NCI-H1417 (cell line): ENCODE measurements around the gene C6.
A peak's percentile ranks its signal among the peaks of the same experiment; 100 is the strongest.
"Not testable (repeated sequence)": the region's sequence is repeated elsewhere in the genome, so short reads cannot be mapped to it uniquely, and the experiment has no call there.

Experiments
- DNase-seq, 3 experiments: peaks; one replicate each; lab custom pipeline; 2025; lab: John Stamatoyannopoulos, UW

C6 gene

DNA sequence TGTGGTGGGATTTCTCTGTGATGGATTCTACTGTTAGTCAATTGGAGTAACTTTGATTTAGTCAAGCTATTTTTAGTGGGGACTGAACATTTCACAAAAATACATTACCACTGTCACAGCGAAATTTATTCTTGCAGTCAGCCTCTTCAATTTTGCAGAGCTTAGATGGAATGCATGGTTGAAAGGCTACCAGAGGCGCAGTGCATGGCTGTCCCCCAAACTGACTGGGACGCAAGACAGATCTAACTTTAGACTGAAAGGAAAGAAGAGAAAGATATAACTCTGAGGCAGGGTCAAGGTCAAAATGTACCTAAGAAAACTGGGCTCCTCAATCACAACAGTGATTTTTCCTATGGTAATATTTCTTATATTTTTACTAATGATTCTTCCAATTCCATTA, 13.7 kb downstream of the C6 start:
- no peak for DNase-seq

DNA sequence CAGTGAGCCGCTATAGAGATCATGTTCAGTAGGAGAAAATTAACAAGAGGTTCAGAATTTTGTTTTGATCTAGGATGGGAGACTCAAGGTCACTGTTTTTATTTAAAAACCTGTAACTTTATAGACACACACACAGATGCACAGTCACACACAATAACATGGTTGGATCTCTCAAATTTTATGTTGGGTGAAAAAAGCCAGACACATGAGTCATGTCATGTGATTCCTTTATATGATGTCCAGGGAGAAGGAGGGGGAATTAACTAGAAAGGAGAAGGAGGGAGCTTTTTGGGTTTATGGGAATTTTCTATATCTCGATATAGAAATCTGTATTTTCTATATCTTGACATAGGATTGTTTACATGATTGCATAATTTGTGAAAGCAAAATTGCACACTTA, 17.1 kb downstream of the C6 start:
- DNase-seq: no peak

DNA sequence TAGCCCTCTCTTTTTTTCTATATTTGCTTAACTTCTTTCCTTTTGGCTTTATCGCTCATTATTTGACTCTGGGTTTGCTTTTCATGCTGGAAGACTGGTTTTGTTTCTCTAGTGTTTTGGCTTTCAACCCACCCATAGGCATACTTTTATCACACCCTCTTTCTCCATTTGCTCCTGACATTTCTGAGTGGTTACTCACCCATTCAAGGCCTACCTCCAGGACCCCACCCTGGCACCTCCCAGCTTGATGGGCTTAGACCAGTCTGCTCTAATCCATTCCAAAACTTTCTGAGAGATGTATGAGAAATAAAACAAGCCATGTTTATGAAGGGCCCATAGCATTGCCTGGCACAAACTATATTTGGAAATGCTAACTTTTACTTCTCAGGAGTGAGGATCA, 18.1 kb downstream of the C6 start:
- no peak for DNase-seq

DNA sequence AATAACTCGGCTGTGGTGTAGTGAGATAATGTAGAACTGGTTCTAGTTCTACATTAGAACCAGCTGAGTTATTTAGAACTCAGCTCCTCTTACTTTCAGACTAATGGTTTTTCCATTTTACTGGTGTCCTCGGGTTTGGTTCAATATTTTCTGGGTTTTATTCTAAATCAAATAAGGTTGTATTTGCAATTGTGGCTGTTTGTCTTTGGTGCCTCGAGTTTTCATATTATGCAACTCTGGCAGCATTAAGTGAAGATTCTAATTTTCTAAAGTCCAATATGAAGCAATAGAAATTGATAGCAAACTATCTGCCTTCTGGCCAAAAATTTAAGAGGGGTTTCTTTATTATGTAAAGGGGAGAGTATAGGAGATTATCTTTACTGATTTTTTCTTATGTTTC, 19.0 kb downstream of the C6 start:
- DNase-seq: no peak

DNA sequence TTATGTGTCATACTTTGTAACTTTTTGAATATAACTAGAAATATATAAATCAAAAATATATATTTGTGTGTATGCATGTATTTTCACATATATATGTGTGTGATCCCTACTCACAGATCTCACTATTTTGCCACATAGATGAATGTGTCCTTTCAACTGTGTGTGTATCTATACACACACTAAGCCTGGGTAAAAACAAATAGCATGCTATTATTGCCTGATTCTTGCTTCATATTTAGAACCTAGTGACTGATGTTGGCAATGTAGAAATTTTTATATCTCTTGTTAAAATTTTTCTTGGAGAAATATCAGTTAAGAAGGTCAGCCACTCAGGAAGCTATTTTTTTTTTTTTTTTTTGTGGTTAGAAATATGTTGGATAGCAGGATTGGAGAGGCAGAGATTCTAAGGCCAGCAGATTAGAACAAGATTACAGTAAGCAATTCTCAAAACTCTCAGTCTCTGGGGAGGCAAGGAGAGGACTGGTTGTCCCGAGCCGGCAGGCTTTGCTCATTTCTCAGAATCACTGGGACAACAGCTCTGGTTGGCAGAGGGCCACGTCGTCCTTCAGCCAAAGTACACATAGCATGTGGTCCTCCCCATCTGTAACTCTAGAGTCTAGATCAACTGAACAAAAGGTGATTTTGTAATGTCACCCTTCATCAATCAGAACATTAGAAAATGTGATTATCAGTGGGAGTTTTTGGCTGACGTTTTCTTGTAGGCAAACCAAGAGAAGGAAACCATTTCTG, 19.7 kb downstream of the C6 start:
- peak in 1 of 3 experiments; percentile 29 for DNase-seq

DNA sequence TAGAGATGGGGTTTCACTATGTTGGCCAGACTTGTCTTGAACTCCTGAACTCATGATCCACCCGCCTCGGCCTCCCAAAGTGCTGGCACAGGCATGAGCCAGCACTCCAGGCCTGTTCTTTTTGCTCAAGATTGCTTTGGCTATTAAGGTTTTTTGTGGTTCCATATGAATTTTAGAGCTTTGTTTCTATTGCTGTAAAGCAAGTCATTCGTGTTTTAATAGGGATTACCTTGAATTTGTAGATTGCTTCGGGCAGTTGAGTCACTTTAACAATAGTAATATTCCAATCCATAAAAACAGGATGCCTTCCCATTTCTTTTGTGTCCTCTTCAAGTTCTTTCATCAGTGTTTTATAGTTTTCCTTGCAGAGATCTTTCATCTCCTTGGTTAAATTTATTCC, 22.1 kb downstream of the C6 start:
- DNase-seq: no peak

DNA sequence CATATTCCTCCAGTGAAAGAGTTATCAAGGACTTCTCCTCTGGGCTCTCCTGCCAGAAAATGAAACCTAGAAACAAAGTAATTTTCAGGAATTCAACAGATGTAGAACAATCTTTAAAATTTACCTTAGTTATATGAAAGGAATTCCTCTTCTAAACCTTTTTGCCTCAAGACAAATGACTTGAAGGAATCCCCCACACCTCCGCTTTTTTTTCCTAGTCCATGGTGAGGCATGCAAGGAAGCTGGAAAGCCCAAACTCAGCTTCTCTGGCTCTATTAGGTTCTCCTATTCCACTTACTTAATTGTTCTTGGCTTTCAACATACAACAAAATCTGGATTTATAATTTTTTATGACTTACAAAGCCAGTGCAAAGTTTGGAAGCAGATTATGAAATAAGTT, 27.2 kb downstream of the C6 start:
- no peak for DNase-seq

DNA sequence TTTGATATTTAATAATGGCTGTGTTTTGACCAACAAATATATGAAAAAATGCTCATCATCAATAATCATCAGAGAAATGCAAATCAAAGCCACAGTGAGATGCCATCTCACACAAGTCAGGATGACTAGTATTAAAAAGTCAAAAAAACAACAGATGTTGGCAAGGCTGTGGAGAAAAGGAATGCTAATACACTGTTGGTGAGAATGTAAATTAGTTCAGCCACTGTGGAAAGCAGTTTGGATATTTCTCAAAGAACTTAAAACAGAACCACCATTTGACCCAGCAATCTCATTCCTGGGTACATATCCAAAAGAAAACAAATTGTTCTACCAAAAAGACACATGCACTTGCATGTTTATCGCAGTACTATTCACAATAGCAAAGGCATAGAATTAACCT, 30.0 kb downstream of the C6 start:
- not testable (repeated sequence) for DNase-seq

DNA sequence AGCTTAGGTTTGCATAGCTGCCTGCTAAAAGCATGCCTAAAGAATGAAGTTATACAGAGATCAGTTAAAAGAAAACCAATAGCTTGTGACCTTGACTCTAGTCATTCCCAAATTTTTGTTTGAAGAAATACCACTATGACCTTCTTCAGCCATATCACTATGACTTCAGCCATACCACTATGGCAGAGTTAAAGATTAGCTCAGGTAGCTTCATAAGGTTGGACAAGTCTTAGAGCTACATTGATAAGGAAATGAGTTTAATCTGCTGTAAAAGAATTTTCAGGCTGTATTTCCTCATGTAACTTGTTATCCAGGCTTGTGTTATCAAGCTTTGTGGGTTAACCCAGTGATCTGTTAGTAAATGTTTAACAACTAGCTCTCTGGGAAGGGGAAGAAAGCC, 30.7 kb downstream of the C6 start:
- DNase-seq: no peak

DNA sequence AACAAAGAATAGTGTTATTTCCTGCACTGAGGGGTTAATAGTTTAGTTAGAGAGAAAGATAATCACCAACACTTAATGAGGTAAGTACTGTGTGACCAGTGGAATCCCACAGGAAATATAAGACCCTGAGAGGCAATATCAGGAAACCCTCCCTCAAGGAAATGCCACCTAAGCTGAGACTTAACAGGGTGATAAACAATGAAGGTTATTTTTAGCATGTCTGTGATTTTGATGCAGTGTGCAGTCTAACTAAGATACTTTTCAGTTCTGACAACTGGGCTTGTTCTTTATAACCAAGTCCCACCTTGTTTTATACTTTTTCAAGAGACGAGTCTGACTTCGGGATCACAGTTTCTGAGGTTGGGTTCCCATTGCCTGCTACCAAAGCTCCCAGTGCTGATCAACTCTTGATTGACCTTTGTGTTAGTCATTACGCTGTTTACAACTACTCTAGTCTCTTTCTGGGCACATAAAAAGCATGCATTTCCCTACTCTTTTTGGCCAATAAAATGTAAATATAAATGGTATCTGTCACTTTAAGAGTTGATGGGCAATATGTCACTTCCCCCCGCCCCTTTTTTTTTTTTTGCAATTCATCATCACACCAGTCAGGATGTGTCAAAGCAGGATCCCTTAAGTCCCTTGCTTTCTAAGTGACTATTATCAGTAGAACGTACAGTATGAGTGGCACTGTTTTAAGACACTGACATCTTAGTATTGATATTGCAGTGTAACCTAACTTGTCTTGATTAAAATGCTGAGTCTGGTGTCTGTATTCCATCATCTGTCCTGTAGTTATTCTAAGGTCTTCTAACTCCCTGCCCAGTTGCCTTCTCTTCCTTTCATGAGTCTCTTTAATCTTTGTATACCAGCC, 31.4 kb downstream of the C6 start:
- no peak for DNase-seq

DNA sequence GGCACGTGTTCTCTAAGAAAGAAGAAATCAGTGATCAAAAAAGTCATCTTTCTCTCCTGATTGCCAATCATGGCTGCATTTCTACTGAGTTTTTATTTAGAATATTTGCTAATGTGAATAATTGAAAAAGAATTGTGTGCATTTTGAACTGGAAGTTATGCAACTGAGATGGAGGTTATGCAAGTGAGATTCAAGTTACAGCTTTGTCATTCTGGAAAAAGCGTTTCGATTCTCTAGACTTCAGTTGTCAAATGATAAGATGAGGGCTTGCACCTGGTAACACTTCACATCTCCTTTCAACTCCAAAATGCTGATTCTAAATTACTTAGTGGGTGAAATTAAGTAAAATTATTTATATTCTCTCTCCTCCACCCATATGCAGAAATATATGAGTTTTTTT, 36.4 kb downstream of the C6 start:
- no peak for DNase-seq

DNA sequence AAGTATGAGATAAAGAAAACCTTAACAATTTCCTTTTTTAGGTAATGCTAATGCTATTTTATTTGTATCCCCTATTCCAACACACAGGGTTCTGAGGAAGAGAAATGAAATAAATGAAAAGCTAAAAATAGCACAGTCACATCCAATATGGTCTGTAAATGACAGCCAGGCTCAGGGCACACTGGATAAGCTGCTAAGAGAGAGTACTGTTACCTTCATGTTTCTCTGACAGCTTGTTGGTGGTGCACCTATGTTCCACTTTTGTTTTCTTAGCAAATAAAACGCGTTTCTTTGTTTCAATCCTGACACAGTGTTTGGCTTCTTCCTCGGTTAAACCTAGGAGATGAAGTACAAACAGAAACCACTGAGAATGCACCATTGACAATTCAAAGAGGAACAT, 41.3 kb downstream of the C6 start:
- DNase-seq: no peak

DNA sequence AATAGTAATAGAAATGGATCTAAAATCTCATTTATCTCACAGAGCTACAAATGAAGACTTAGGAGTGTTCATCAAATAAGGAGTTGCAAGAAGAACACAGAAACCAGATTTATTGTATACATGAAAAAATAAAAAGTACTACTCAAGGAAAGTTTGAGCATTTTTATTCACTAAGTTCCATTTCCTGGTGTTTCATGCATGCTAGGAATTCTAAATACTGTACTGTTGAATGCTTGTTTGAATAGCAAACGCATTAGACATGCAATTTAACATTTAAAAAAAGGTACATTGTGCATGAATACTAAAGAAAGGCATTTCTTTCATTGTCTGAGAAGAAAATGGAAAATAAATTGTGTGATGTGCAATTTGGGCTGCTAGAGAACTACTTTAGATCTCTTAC, 52.1 kb downstream of the C6 start:
- no peak for DNase-seq

DNA sequence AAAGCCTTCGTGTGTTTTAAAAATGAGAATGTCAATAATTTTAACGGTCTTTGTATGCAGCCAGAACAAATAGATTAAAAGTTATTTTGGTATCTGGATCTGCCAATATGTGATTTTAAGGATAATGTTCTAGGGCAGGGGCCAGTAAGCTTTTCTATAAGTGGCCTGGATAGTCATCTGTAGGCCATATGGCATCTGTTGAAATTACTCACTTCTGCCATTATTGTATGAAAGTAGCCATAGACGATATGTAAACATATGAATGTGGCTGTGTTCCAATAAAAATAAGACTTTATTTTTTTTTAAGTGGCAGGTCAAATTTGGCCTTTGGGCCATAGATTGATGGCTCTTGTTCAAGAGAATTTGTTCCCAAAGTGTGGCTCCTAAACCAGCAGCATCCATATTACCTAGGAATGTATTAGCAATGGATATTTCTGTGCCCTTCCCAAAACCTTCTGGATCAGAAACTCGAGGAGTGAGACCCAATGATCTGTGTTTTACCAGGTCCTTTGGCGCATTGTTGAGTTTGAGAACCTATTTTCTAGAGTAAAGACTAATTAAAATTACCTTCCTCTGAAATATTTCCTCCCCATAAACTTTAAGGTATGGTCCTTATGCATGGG, 55.9 kb downstream of the C6 start:
- DNase-seq: no peak

DNA sequence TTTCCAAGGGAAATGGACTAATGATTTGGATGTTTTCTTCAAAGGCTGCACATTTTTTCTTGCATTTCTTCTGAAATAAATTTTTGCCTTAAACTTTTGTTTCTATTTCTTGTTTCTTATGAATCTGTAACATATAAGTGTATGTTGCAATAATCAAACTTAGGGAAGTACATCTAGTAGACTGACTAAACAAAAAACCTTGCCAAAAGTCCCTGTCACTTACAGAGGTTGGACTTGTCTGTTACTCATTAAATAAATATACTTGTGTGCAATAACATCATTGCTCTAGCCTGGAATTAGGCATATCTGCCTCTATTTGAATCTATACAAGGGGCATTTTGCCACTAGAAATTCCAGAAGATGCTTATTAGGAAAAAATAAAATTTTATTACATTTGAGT, 56.6 kb downstream of the C6 start:
- DNase-seq: no peak

DNA sequence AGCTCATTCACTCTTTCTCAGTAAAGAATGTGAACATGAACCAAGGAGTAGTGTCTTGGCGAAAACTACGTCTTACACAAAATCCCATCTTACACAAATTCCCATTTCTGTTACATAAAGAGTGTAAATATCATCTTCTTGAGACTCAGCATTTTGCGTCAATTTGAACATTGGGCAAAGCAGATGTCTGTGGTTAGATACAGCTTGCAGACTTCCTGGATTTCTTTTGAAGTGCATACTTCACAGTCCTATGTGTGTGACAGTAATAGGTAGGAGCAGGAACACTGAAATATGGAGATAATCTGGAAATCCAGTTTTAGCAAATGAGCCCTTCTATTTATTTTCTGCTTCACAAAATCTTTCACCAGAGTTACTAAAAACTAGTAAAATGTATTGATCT, 58.8 kb downstream of the C6 start:
- no peak for DNase-seq

DNA sequence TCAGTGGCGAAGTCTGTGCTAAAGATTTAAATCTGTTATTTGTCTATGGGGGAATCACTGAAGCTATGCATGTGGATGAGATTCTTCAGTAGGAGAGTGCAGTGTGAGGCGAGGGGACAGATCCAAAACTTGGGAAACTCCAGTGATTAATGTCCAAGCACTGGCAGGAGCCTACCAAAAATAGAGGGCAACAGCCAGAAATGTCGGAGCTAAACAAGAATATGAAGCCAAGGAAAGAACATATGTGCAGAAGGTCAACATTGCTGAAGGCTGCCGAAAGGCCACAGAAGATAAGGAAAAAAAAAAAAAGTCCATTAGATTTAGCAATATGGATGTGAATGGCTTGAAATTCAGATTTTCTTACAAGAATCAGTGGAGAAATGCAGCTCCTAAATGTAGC, 61.8 kb downstream of the C6 start:
- DNase-seq: no peak

DNA sequence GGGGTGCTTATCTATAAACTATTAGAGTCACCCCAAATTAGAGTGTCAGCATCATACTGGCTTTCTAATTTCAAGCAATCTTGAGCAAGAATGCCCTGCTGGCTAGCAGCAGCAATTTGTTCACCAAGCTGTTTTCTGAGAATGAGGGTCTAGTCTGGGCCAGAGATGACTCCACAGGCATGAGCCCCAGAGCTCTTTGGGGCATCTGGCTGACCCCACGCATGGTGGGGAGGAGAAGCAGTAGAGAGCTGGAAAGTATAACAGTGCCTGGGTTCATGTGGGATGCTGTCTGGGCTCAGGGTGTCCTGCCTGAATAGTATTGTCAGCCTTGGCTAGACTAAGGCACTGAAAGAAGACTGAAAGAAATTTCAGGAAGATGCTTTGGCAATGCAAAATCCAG, 64.9 kb downstream of the C6 start:
- DNase-seq: no peak

DNA sequence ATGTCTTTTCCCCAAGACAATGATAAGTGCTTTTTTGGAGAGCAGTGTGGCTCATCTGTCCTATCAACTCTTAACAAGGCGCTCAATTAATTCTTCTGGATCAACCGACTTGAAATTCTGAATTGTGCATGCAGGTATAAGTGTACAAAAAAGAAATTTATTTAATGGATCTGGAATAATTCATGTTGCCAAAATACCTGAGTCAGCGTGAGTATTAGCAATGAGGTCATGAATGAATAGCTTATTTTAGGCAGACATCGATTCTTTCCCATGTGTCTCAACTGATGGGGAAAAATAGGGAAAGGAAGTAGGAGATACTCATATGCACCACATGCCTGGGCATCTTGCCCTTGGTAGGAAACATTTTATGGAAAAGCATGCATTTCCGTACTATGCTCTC, 68.0 kb downstream of the C6 start:
- DNase-seq: no peak

DNA sequence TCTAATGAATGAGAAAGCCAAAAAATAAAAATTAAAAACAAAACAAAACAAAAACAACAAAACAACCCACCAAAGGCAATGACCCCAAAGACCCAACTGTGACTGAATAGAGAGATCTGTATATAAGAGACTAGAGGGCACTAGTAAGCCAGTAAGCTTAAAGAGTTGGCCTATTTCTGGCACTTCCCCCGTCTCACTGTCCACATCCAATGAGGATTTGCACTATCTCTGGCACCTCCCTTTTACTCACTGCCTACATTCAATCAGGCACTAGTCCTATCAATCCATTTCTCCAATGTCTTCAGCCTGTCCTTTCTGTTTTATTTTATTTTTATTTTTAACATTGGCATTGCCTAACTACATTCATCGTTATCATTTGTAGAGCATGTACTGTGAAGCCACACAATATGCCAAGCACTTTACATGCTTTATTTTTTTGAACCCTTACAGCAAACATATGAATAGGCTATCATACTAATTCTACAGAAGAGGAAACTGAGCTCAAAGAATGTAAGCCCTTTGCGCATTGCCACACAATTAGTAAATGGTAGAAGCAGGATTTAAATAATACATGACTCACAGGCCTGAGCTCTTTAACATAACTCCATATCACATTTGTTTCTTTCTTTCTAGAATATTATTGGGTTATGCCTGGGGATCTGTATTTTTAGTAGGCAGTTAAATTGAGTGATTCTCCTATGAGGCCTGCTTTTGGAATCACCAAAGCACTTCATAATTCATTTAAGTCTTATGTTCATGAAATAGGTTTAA, 70.0 kb downstream of the C6 start:
- DNase-seq: no peak

DNA sequence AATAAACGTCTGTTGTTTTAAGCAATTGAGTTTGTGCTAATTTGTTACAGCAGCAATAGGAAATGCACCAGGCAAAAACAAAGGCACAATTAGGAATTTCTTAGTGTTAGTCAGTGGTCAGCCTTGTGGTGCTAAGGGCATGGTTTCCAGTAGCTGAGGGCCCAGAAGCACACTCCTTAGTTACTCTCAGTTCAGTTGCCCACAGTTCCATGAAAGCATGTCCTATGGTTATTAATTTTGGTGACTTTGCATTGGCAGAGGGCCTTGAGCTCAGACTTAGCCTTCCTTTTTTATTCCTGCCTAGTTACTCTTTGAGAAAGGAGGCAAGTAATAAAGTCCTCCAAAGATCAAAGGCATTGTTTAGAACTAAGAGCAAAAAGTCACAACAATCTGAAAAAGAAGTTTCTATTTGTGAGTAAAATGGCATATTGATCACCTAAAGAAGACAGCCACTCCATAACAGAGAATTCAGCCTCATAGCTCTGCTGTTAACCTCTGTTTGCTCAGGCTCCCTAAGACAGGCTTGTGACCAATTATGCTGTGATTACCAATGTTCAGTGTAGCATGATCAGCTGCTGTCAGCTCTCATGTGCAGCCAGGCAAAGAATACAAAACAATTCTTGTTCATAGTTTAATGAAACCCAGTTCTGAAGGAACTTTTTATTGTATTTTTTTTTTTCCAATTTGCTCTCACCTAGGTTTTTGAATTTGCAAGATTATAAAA, 85.2 kb downstream of the C6 start:
- peak in 2 of 3 experiments; percentile 51 to 86 for DNase-seq

DNA sequence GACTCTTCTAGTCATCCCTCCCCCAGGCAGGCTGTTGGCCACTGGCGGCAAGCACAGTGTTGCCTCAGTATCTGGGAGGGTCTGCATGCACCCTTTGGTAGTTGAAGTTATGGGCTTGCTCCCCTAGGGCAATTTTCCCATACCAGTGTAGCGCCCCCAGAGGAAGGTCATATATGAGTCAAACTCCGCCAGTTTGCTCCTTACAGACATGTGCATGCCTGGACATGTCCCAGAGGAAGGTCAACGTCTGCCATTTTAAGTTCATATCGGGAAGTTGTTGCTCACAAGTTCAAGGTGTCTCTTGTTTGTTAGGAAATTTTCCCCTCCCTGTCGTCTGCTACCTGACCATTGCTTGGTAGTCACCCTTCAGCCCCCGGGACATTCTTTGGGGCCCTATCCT, 90.9 kb downstream of the C6 start:
- DNase-seq: no peak
